WERI-Rb-1 (cell line): ENCODE results near the gene SYT7.

ENCODE experiments used
- DNase-seq: peaks from one replicate; pipeline ENCODE4 v3.0.0-alpha.2; 2020
- H3K27ac ChIP-seq: fragments of 250-450 bp; sonication (Bioruptor Pico); 2 replicates; pipeline ENCODE4 v1.5.1; 2020; ENCODE audit warnings: mild to moderate bottlenecking, moderate library complexity
- H3K27me3 ChIP-seq: fragments of 250-450 bp; sonication (Bioruptor Pico); 2 replicates; pipeline ENCODE4 v1.5.1; 2021; ENCODE audit warnings: mild to moderate bottlenecking, low read depth, moderate library complexity; ENCODE audit not compliant: insufficient read depth, severe bottlenecking
- H3K36me3 ChIP-seq: fragments of 250-450 bp; sonication (Bioruptor Pico); 2 replicates; pipeline ENCODE4 v1.5.1; 2020; ENCODE audit warnings: mild to moderate bottlenecking, moderate library complexity
- H3K4me3 ChIP-seq: 2 replicates; pipeline ENCODE4 v1.5.1; 2011; ENCODE audit warnings: low read depth, mild to moderate bottlenecking, control low read depth, low read length
- H3K9me3 ChIP-seq: fragments of 250-450 bp; sonication (Bioruptor Pico); 2 replicates; pipeline ENCODE4 v1.5.1; 2021; ENCODE audit warnings: mild to moderate bottlenecking, moderate library complexity; ENCODE audit not compliant: severe bottlenecking
- CTCF ChIP-seq: IDR thresholded peaks from 2 replicates; pipeline ENCODE4 v1.5.1; 2011; ENCODE audit warnings: low read depth, mild to moderate bottlenecking, control low read depth, inconsistent platforms, low read length

SYT7 gene

GRCh38 chr11:61585115-61585514, 4.2 kb upstream of the SYT7 start:
- no peak for DNase-seq

GRCh38 chr11:61581931-61582330, 1.1 kb upstream of the SYT7 start:
- no peaks in the 10 kb centered on the region for H3K27me3 ChIP-seq
- DNase-seq: no peak
- H3K27ac ChIP-seq: peak overlapping the region; percentile 97
- no peak for TF ChIP-seq CTCF
- H3K4me3 ChIP-seq: no peak overlapping the region
- H3K36me3 ChIP-seq: peaks cover 11% of the 10 kb centered on the region
- no peaks in the 10 kb centered on the region for H3K9me3 ChIP-seq

More at GRCh38 chr11:61585115-61585514, 4.2 kb upstream of the SYT7 start:
- Histone ChIP-seq H3K27me3 (no peaks in the 10 kb centered on the region), H3K4me3 (no peak overlapping the region), H3K36me3 (no peaks in the 10 kb centered on the region), H3K27ac (peak overlapping the region; percentile 99), H3K9me3 (no peaks in the 10 kb centered on the region)
- TF ChIP-seq CTCF: no peak

- peak; percentile 31; the same call in 1 of the 2 replicates for TF ChIP-seq CTCF
- peak overlapping the region; percentile 65 for H3K27ac ChIP-seq
- DNase-seq: no peak
Measured at GRCh38 chr11:61580271-61580888, 496 bp downstream of the SYT7 start.

GRCh38 chr11:61579676-61580270, 1.1 kb downstream of the SYT7 start:
- Histone ChIP-seq H3K27me3 (no peaks in the 10 kb centered on the region), H3K27ac (no peak overlapping the region), H3K9me3 (no peaks in the 10 kb centered on the region), H3K36me3 (peaks cover 11% of the 10 kb centered on the region), H3K4me3 (peak overlapping the region; percentile 58)
- peak; percentile 44 for DNase-seq
- no peak for TF ChIP-seq CTCF

More at GRCh38 chr11:61580271-61580888, 496 bp downstream of the SYT7 start:
- peak overlapping the region; percentile 58 for H3K4me3 ChIP-seq
- no peaks in the 10 kb centered on the region for H3K27me3 ChIP-seq
- H3K9me3 ChIP-seq: no peaks in the 10 kb centered on the region
- H3K36me3 ChIP-seq: peaks cover 11% of the 10 kb centered on the region

GRCh38 chr11:61578819-61579675, 1.8 kb downstream of the SYT7 start:
- Histone ChIP-seq H3K36me3 (peaks cover 11% of the 10 kb centered on the region), H3K27ac (no peak overlapping the region), H3K4me3 (no peak overlapping the region), H3K9me3 (no peaks in the 10 kb centered on the region), H3K27me3 (no peaks in the 10 kb centered on the region)
- peak; percentile 44 for TF ChIP-seq CTCF
- no peak for DNase-seq
